Smooth muscle cell of the brain vasculature (primary cell): ENCODE measurements around the gene ANKRD18B.
"Not testable (repeated sequence)": the region's sequence is repeated elsewhere in the genome, so short reads cannot be mapped to it uniquely, and the experiment has no call there.

ENCODE experiments used
- DNase-seq: peaks from one replicate; pipeline ENCODE4 v3.0.0-alpha.2; 2012; ENCODE audit warnings: low read depth, low spot score

ANKRD18B gene

DNA sequence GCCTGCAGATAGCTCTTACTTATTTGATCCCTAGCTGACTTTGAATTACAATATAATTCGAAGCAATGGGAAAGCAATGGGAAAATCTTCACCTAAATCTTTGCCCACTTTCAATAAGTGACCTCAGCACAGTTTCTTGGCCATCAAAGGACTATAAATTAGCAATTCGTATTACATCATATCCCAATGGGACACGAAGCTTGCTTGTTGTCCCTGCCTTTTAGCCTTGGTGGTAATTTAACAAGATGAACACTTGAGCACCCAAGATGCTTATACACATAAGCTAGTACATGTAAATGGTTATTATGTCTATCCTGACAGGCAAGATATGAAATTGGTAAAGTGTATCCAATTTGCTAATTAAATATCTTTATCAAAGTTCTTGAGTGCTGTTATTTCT lies 9.9 kb downstream of the ANKRD18B start:
- not testable (repeated sequence) for DNase-seq

DNA sequence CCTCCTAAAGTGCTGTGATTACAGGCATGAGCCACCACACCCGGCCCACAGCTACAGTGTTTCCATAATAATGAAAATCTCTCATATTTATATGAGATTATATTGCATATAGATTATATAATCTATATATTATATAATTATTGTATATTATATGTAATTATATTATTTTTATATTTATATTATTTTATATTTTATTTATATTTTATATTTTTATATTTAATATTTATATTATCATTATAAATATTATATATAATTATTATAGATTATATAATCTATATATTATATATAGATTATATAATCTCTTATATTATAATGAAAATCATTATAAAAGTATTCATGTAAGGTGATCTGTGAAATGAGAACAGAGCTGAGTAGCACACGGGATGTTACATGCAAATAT lies 11.5 kb downstream of the ANKRD18B start:
- DNase-seq: no peak

DNA sequence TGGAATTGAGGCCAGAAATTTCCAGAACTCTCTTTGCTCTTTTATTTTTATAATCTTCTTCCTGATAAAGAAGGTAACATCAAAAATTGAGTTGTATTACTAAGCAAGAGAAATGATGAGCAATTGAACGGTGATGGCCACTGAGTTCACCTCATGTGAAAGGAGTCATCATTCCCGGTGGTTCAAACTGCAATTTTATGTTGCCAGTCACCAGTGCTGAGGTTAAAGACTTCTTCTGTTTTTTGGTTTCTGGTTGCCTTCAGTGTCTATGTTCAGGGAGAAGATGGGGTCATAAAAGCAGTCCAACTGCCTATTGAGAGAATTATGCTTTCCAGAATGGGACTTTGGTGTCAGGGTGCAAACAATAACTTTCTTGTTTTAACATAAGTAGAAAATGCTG lies 19.4 kb downstream of the ANKRD18B start:
- DNase-seq: not testable (repeated sequence)

DNA sequence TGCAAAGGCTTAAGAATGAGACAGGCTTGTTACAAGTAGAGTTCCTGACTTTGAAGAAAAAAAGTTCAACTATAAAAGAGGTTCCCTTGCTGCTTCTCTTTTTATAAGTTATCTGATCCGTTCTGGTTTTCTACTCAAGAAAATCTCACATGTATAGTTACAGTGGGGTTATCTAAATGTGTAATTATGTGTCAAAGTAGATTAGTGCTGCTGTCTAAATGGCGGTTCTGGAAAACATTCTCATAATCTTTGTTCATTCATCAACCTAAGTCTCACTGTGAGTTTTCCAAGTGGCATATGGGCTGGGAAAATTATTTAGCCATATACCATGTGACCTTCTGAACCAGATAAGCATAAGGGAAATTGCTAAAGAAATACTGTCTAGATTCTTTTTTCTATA lies 21.7 kb downstream of the ANKRD18B start:
- DNase-seq: not testable (repeated sequence)

DNA sequence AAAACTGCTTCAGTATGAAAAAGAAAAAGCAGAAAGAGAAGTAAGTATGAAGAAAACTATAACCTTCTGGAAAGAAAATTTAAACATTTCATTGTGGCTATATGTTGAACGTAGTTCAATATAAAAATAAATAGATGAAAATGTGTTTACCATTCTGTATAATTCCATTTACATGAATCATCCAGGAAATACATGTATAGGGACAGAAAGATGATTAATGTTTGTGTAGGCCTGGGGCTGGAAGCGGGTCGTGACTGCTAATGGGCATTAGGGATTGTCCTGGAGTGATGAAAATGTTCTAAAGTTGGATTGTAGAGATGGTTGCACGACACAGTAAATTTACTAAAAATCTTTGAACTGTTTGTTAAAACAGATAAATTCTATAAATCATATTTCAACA lies 24.8 kb downstream of the ANKRD18B start:
- not testable (repeated sequence) for DNase-seq

- DNase-seq: not testable (repeated sequence)
Measured at GRCh38 chr9:33549418-33549817, 25.4 kb downstream of the ANKRD18B start.

GRCh38 chr9:33551183-33551582 lies 27.1 kb downstream of the ANKRD18B start:
- DNase-seq: not testable (repeated sequence)

- not testable (repeated sequence) for DNase-seq
Measured at GRCh38 chr9:33552315-33552725, 28.3 kb downstream of the ANKRD18B start.

DNA sequence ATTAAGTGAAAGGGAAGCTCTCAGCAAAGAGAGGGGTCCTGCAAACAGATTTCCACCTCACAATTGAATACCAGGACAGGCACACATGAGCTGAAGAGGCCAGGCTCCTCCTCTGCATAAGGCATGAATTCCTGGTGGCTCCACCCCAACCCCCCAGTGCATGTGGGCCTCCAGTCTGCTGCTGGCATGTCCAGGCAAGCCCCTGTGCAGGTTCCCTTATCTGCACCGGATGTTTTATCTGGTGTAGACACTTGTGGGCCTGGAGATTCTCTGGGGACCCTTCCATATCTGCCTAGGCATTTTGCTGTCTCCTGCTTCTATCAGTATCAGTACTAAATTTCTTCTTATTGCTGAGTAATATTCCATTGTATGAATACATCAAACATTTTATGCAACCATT lies 36.2 kb downstream of the ANKRD18B start:
- not testable (repeated sequence) for DNase-seq

GRCh38 chr9:33562196-33562595 lies 38.1 kb downstream of the ANKRD18B start:
- not testable (repeated sequence) for DNase-seq

- not testable (repeated sequence) for DNase-seq
Measured at GRCh38 chr9:33567776-33568175, 43.7 kb downstream of the ANKRD18B start.

- not testable (repeated sequence) for DNase-seq
Measured at GRCh38 chr9:33577786-33578185, 53.7 kb downstream of the ANKRD18B start.

DNA sequence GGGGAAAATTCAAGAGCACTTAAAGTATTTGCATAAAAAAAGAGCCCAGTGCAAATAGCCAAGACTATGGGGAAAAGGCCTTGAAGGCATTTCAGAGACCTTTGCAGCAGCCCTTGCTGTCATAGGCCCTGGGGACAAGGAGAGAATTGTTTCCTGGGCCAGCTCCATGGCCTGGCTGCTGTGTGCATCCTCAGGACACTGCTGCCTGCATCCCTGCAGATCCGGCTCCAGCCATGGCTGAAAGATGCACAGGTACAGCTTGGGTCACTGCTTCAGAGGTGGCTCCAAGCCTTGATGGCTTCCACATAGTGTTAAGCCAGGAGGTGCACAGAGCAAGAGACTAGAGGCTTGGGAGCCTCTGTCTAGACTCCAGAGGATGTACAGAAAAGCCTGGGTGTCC lies 55.9 kb downstream of the ANKRD18B start:
- DNase-seq: not testable (repeated sequence)

DNA sequence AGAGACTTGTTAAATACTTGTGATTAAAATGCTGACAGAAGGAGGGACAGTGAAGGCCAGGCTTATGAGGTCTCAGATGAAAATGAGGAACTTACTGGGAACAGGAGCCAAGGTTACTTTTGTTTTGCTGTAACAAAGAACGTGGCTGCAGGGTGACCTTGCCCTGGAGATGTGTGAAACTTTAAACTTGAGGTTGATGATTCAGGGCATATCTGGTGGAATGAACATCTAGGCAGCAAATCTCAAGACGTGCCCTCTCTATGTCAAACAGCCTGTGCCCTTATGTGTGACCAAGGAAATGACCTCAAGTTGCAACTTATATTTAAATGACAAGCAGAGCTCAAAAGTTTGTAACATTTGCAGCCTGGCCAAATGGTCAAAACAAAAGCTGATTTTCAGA lies 58.6 kb downstream of the ANKRD18B start:
- not testable (repeated sequence) for DNase-seq

DNA sequence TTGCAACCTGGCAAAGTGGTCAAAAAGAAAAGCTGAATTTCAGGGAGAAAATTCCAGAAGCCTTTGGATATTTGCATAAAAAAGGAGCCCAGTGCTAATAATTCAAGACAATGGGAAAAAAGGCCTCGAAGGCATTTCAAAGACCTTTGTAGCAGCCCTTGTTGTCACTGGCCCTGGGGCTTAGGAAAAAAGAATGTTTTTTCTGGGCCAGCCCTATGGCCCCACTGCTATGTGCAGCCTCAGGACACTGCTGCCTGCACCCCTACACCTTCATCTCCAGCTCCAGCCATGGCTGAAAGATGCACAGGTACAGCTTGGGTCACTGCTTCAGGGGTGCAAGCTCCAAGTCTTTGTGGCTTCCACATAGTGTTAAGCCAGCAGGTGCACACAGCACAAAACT lies 62.1 kb downstream of the ANKRD18B start:
- DNase-seq: not testable (repeated sequence)

DNA sequence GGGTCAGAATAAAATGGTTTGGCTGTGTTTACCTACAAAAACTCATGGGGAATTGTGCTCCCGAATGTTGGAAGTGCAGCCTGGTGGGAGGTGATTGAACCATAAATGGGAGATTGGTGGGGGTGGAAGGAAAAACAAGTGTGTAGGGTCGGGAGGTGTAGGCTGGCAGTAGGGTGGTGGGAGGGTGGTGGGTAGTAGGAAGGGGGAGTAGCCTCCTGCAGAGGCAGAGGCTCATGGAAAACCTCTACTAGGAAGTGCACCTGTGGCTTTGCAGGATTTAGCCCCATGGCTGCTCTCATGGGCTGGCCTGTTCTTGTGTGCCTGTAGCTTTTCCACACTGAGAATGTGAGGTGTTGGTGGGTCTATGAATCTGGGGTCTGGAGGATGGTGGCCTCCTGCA lies 63.7 kb downstream of the ANKRD18B start:
- DNase-seq: not testable (repeated sequence)

DNA sequence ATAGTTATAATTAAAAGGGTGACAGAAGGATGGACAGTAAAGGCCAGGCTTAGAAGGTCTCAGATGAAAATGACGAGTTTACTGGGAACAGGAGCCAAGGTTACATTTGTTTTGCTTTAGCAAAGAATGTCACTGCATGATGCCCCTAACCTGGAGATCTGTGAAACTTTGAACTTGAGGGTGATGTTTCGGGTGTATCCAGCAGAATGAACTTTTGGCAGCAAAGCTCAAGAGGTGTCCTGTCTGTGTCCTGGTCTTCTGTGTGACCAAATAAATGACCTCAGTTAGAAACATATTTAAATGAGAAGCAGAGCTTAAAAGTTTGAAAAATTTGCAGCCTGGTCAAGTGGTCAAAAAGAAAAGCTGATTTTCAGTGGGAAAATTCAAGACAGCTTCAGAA lies 64.8 kb downstream of the ANKRD18B start:
- DNase-seq: not testable (repeated sequence)

DNA sequence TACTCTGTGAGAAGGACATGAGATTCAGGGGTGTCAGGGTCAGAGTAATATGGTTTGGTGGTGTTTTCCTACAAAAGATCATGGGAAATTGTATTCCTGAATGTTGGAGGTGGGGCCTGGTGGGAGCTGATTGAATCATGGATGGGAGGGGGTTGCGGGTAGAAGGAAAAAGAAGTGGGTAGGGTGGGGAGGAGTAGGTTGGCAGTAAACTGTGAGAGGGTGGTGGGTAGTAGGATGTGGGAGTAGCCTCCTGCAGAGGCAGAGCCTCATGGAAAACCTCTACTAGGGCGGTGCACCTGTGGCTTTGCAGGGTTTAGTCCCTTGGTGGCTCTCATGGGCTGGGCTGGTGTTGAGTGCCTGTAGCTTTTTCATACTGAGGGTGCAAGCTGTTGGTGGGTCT lies 66.8 kb downstream of the ANKRD18B start:
- DNase-seq: not testable (repeated sequence)

DNA sequence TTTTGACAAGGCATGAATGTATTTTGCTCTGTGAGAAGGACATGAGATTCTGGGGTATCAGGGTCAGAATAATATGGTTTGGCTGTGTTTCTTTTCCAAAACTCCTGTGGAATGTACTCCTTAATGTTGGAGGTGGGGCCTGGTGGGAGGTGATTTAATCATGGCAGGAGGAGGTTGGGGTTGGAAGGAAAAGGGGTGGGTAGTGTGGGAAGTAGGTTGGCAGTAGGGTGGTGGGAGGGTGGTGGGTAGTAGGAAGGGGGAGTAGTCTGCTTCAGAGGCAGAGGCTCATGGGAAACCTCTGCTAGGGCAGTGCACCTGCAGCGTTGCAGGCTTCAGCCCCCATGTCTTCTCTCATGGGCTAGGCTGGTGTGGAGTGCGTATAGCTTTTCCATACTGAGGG lies 72.9 kb downstream of the ANKRD18B start:
- DNase-seq: not testable (repeated sequence)

GRCh38 chr9:33597386-33597785 lies 73.3 kb downstream of the ANKRD18B start:
- not testable (repeated sequence) for DNase-seq

- DNase-seq: not testable (repeated sequence)
Measured at GRCh38 chr9:33598796-33599379, 74.8 kb downstream of the ANKRD18B start.

DNA sequence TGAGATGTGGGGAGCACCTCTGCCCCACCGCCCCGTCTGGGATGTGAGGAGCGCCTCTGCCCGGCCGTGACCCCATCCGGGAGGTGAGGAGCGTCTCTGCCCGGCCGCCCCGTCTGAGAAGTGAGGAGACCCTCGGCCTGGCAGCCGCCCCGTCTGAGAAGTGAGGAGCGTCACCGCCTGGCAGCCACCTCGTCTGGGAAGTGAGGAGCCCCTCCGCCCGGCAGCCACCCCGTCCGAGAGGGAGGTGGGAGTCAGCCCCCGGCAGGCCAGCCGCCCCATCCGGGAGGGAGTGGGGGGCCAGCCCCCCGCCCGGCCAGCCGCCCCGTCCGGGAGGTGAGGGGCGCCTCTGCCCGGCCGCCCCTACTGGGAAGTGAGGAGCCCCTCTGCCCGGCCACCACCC lies 76.9 kb downstream of the ANKRD18B start:
- not testable (repeated sequence) for DNase-seq

GRCh38 chr9:33604249-33604648 lies 80.2 kb downstream of the ANKRD18B start:
- not testable (repeated sequence) for DNase-seq

- not testable (repeated sequence) for DNase-seq
Measured at GRCh38 chr9:33604936-33605335, 80.9 kb downstream of the ANKRD18B start.
